A549 (cell line): ENCODE data around the gene CPSF4.

Experiments used
- CBX2 ChIP-seq: fragments of 200-600 bp; sonication (generic); IDR thresholded peaks from 2 replicates; pipeline ENCODE4 v1.6.1; 2016; ENCODE audit warnings: low read depth, mild to moderate bottlenecking, borderline replicate concordance
- CEBPB ChIP-seq, 2 experiments: fragments of >200 bp in 1 of 2; sonication (Bioruptor Twin) in 1 of 2; formaldehyde crosslinking in 1 of 2; IDR thresholded peaks; 2 replicates each; pipeline ENCODE4 v1.6.1; 2012 to 2016
- KDM1A ChIP-seq: fragments of 200-600 bp; sonication (generic); IDR thresholded peaks from 2 replicates; pipeline ENCODE4 v1.6.1; 2016; ENCODE audit warnings: low read depth, mild to moderate bottlenecking
- KDM5A ChIP-seq: fragments of 200-600 bp; sonication (generic); IDR thresholded peaks from 2 replicates; pipeline ENCODE4 v1.6.1; 2016; ENCODE audit warnings: antibody characterized with exemption, mild to moderate bottlenecking
- PHF8 ChIP-seq: fragments of 200-600 bp; sonication (generic); IDR thresholded peaks from 2 replicates; pipeline ENCODE4 v1.6.1; 2016; ENCODE audit warnings: low read depth, mild to moderate bottlenecking, antibody characterized with exemption, moderate library complexity, borderline replicate concordance
- POLR2A ChIP-seq: IDR thresholded peaks from 2 replicates; pipeline ENCODE4 v1.6.1; 2012; ENCODE audit warnings: mild to moderate bottlenecking, low read length
- POLR2AphosphoS2 ChIP-seq: conservative IDR thresholded peaks from 2 replicates; pipeline ENCODE4 v1.6.1; 2012; ENCODE audit warnings: low read length, improper control_type of control experiment, inconsistent platforms
- RAD21 ChIP-seq, 2 experiments: fragments of >200 bp in 1 of 2; sonication (Bioruptor Twin) in 1 of 2; formaldehyde crosslinking in 1 of 2; IDR thresholded peaks in 1 of 2; conservative IDR thresholded peaks in 1 of 2; 2 replicates in 1 of 2; 3 replicates in 1 of 2; pipeline ENCODE4 v1.6.1; 2012 to 2018; ENCODE audit warnings: inconsistent platforms in 1 of 2
- RFX5 ChIP-seq: fragments of 450-650 bp; IDR thresholded peaks from 2 replicates; pipeline ENCODE4 v1.7.1; 2014; ENCODE audit warnings: antibody characterized with exemption, mild to moderate bottlenecking, moderate library complexity
- SREBF2 ChIP-seq: fragments of 450-650 bp; IDR thresholded peaks from 2 replicates; pipeline ENCODE4 v1.6.1; 2014; ENCODE audit warnings: mild to moderate bottlenecking, moderate library complexity
- TF ChIP-seq, protein P1 (sequence below): fragments of >200 bp; sonication (Bioruptor Twin); formaldehyde crosslinking; IDR thresholded peaks from 3 replicates; pipeline ENCODE4 v1.5.1; 2016
- TF ChIP-seq, protein P2 (sequence below): fragments of 200-600 bp; sonication (generic); IDR thresholded peaks from 2 replicates; pipeline ENCODE4 v1.6.1; 2016; ENCODE audit warnings: antibody characterized with exemption, mild to moderate bottlenecking, moderate library complexity
- TF ChIP-seq, protein P3 (sequence below): fragments of 250-450 bp; sonication (Bioruptor Pico); IDR thresholded peaks from 2 replicates; pipeline ENCODE4 v1.5.0; 2020; ENCODE audit warnings: low read depth, mild to moderate bottlenecking, moderate library complexity
- TF ChIP-seq, protein P4 (sequence below): fragments of 450-650 bp; IDR thresholded peaks from 2 replicates; pipeline ENCODE4 v1.6.1; 2014; ENCODE audit warnings: antibody characterized with exemption

DNA sequence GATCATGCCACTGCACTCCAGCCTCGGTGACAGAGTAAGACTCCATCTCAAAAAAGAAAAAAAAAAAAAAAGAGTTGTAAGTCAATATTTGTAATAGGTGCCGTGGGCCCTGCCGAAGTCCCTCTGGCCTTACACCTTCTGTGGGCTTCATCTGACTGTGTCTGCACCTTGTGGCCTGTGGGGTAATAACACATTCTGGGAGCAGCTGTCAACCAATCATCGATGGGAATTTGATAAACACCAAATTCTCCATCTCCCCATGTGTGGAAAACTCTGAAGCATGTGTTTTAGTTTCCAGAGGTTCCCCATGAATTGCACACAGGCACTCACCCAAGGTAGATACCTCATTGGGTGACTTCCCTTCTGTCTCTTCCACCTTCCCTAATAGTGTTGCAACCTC, 50.5 kb downstream of the CPSF4 start:
- TF ChIP-seq, protein P1, sequence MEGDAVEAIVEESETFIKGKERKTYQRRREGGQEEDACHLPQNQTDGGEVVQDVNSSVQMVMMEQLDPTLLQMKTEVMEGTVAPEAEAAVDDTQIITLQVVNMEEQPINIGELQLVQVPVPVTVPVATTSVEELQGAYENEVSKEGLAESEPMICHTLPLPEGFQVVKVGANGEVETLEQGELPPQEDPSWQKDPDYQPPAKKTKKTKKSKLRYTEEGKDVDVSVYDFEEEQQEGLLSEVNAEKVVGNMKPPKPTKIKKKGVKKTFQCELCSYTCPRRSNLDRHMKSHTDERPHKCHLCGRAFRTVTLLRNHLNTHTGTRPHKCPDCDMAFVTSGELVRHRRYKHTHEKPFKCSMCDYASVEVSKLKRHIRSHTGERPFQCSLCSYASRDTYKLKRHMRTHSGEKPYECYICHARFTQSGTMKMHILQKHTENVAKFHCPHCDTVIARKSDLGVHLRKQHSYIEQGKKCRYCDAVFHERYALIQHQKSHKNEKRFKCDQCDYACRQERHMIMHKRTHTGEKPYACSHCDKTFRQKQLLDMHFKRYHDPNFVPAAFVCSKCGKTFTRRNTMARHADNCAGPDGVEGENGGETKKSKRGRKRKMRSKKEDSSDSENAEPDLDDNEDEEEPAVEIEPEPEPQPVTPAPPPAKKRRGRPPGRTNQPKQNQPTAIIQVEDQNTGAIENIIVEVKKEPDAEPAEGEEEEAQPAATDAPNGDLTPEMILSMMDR, result no peak
- TF ChIP-seq CBX2, result no peak
- no peak for TF ChIP-seq RFX5
- TF ChIP-seq RAD21 (conservative IDR thresholded peaks at IDR 0.05 in 1 of 2, IDR thresholded peaks at IDR 0.05 in 1 of 2), result no peak
- TF ChIP-seq SREBF2, result no peak
- TF ChIP-seq POLR2A, result no peak
- TF ChIP-seq, protein P2, sequence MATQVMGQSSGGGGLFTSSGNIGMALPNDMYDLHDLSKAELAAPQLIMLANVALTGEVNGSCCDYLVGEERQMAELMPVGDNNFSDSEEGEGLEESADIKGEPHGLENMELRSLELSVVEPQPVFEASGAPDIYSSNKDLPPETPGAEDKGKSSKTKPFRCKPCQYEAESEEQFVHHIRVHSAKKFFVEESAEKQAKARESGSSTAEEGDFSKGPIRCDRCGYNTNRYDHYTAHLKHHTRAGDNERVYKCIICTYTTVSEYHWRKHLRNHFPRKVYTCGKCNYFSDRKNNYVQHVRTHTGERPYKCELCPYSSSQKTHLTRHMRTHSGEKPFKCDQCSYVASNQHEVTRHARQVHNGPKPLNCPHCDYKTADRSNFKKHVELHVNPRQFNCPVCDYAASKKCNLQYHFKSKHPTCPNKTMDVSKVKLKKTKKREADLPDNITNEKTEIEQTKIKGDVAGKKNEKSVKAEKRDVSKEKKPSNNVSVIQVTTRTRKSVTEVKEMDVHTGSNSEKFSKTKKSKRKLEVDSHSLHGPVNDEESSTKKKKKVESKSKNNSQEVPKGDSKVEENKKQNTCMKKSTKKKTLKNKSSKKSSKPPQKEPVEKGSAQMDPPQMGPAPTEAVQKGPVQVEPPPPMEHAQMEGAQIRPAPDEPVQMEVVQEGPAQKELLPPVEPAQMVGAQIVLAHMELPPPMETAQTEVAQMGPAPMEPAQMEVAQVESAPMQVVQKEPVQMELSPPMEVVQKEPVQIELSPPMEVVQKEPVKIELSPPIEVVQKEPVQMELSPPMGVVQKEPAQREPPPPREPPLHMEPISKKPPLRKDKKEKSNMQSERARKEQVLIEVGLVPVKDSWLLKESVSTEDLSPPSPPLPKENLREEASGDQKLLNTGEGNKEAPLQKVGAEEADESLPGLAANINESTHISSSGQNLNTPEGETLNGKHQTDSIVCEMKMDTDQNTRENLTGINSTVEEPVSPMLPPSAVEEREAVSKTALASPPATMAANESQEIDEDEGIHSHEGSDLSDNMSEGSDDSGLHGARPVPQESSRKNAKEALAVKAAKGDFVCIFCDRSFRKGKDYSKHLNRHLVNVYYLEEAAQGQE, result no peak
- TF ChIP-seq KDM5A, result no peak
- no peak for TF ChIP-seq CEBPB (IDR thresholded peaks at IDR 0.05)
- TF ChIP-seq, protein P3, sequence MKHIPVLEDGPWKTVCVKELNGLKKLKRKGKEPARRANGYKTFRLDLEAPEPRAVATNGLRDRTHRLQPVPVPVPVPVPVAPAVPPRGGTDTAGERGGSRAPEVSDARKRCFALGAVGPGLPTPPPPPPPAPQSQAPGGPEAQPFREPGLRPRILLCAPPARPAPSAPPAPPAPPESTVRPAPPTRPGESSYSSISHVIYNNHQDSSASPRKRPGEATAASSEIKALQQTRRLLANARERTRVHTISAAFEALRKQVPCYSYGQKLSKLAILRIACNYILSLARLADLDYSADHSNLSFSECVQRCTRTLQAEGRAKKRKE (CRISPR knock-in tag), result no peak
- no peak for TF ChIP-seq KDM1A
- no peak for TF ChIP-seq PHF8
- TF ChIP-seq POLR2AphosphoS2, result no peak
- TF ChIP-seq, protein P4, sequence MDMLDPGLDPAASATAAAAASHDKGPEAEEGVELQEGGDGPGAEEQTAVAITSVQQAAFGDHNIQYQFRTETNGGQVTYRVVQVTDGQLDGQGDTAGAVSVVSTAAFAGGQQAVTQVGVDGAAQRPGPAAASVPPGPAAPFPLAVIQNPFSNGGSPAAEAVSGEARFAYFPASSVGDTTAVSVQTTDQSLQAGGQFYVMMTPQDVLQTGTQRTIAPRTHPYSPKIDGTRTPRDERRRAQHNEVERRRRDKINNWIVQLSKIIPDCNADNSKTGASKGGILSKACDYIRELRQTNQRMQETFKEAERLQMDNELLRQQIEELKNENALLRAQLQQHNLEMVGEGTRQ, result no peak
